NCI-H510A (cell line): Measurements from ENCODE around the gene RAP1A.
"Not testable (repeated sequence)": the region's sequence is repeated elsewhere in the genome, so short reads cannot be mapped to it uniquely, and the experiment has no call there.

Experiments used
- DNase-seq: peaks from one replicate; lab custom pipeline; 2025; lab: John Stamatoyannopoulos, UW

Gene RAP1A

GRCh38 chr1:111737216-111738132, 117.9 kb downstream of the RAP1A start:
- DNase-seq = no peak

- DNase-seq = no peak
These were observed 118.5 kb downstream of the RAP1A start for GRCh38 chr1:111738133-111738435.

DNA sequence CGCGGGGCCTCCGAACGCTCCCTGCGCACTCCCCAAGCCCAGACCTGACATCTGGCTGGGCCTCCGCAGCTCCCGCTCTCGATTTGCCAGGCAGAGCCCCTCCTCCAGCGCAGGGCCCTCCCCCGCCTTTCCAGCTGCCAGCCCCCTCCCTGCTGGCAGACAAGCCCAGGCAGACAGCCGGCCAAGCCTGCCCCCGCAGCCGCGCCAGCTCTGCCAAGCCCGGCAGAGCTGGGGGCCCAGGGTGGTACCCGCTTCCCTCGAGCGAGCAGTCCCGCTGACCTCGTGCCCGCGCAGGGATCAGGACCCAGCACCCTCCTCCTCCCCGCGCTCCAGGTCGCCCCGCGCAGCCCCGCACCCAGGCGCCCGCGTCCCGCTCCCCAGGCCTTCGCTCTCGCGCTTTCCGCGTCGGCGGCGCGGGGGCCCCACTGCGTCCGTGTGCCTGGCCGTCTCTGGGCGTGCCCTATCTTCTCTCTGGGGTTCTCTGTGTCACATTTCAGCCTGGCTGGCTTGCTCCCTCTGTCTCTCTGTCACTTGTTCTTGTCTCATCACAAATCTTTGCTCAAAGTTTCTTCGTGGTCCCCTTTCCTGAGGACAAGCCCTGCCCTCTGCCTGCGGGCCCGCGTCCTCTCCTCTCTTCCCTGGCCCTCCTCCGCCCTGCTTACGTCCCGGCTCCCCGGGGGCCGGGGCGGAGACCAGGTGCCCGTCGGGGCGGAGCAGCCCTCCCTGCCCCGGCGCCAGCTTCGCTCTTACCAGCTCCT, 119.0 kb downstream of the RAP1A start:
- peak; percentile 67 for DNase-seq

DNA sequence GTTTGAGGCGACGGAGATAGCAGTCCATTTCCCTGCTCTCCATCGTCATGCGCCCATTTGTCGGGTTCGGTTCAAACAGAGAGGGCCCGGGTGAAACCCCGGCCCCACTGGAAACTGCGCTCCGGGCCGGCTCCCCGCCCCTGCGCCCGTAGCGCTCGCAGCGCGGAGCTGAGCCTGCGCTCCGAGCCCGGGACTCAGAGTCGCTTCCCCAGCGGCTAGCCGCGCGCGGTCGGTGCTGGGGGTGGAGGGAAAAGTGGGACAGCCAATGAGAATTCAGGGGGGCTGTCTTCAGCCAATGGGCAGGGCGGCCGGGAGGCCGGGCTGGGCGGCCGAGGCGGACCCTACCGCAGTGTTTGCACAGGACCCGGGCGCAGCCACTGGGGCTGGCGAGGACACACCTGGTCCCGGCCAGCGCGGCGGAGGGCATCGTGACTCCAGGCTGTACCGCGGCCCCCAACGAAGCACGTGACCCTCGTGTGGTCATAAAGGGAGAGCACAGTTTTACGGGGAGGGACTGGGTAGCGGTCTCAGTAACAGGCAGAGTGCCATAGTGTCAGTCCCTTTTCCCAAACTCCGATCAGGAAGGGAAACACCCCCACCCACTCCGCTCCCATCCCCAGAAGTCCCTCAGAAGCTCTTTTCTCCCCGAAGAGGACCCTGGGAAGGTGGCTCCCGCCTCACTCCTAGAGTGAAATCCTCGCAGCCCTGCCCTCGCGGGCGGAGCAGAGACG, 119.8 kb downstream of the RAP1A start, which contains the start of gene INKA2:
Gene INKA2, minus strand, starts transcription at position 202 of the 731 bp plus-strand sequence. Its CDS starts 153 bp downstream, at position 49.
- DNase-seq = peak; percentile 94

- DNase-seq = peak; percentile 71
These were observed 120.6 kb downstream of the RAP1A start for GRCh38 chr1:111739925-111740765.

GRCh38 chr1:111742292-111742691, 122.7 kb downstream of the RAP1A start:
- not testable (repeated sequence) for DNase-seq

DNA sequence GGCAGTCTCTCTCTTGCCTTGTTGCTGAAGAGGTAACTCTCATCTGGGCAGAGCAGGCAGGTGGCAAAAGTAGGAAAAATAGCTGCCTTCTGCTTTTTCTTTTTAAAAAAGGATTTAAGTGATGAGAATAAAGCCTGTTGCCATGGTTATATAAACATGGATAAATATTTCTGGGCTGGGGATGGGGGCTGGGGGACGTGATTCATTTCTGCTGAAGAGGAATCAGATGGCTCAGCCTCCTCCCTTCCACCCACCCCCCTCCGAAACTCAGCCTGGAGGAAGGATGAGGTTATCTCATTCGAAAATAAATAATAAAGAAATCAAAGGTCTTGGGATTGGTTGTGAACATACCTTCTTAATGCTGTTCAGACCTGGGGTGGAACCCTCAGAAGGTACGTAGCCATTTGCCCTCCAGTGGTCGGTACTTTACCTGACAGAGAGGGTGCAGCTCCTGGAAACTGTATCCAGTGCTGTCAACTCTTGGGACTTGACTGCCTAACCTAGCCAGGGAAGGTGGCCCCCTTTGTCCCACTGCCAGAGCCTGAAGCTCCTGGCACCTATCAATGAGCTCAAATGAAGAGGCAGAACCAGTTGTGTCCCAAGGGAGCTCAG, 123.5 kb downstream of the RAP1A start:
- DNase-seq = no peak

GRCh38 chr1:111743679-111744101, 124.1 kb downstream of the RAP1A start:
- DNase-seq = no peak

DNA sequence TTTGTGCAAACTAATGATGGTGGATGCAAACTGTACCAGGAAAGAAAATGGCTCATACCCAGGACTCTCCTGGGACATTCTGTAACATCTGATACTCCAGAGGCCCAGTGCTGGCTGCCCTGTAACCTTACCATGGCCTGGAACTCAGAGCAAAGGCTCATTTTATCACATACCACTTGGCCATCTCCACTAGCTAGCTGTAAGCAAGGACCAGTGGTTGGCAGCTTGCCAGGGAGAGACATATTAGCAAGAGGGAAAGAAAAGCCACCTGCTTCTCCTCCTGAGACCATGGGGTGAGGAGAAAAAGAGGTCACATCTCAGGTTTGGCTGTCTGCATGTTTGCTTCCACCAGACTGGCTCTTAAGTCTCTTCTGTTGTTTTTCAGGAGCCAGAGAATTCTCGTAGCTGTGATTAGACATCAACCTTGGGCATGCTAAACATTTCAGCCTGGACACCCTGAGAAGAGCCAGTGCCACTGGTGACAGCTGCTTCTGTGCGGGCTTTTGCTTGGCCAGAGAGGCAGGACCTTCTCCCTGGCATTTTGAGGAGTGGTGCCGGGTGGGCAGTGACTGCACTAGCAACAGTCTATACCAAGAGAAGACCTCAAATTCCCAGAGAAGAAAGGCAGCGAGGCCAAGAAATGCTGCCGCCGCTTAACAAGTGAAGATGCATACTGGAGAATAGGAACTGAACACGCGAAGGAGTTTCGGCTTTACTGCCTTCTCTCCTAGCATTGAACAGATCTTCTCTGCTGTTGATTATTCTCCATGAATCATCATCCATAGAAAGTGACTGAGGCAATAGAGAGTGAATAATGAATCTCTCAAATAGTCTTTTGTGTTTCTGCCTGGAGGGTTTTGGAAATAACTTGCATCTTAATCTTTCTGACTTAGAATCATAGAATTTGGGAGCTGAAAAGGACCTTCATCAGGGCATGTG, 126.4 kb downstream of the RAP1A start:
- peak; percentile 47 for DNase-seq

GRCh38 chr1:111746614-111746999, 127.0 kb downstream of the RAP1A start:
- no peak for DNase-seq

GRCh38 chr1:111747282-111747734, 127.7 kb downstream of the RAP1A start:
- no peak for DNase-seq

GRCh38 chr1:111747947-111748346, 128.4 kb downstream of the RAP1A start:
- no peak for DNase-seq

DNA sequence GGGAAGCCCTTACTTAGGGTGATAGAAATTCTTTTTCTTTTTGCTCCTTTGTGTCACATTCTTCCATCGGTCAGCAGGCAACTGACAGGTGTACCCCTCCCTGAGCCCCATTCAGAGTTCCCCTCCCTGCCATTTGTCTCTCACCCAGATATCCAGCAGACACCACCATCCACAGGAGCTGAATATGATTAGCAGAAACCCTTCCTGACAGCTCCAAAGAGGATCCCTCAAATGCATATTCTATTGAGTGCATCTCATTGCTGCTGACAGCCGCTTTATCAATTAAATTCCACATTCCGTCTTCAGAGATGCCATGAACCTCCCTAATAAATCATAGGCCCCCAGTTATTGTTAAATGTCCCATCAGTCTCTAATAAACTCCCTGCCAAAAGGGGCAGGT, 130.0 kb downstream of the RAP1A start:
- DNase-seq = no peak

DNA sequence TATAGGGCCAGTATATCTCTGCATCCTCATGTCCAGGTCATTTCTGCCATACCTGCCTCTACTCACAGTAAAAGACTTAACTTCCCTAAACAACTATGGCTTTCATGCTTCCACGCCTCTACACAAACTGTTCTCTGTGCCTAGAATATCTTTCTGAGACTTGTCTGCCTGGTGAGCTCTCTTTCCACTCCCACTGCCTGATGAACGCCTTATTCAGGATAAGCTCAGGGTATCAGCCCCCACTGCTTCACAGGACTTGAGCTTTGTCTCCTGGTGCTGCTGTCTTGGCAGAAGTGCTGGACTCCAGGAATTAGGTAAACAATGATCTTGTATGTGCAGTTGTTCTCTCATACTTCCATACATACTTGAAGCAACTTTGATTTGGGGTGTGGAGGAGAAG, 131.3 kb downstream of the RAP1A start:
- no peak for DNase-seq

DNA sequence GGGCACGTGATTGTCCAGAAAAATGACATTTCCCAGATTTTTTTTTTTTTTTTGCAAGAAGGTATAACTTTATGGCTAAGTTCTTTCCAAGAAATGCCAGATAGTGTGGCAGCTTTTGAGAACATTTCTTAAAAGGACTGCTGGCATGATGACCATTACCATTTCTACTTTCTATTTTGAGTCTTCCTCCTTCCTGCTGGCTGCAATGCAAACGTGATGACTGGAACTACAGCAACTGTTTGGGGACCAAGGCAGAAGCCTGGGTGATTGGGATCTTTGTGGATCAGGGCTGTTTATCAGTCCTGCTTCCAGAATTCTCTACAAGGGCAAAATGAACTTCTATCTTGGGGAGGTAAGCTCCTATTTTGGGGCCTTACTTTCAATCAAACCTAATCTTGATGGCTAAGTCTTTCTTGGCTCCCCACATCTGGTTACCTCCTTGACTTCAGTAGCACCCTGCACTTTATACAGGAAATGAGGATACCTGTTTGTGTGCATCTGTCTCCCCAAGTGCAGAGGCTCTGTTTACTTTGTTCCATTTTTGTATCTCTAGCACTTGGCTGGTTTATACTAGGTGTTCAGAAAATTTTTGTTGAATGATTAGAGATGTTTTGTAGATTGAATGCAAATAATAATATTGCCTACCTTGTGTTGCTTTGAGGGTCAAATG, 132.5 kb downstream of the RAP1A start:
- DNase-seq = no peak

DNA sequence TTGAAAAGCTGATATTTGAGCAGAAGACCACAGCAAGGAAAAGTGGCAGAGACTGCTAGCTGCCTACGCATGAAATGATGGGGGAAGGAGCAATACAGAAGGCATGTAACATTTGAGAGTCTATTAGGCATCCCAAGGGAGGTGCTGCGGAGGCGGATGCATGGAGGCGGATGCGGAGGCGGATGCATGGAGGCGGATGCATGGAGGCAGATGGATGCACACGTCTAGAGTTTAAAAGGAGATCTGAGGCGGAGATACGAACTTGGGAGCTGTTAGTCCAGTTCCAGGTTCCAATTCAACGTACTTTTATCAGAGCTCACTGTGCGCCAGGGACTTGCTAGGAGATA, 135.4 kb downstream of the RAP1A start:
- peak; percentile 63 for DNase-seq

- peak; percentile 87 for DNase-seq
These were observed 135.9 kb downstream of the RAP1A start, which contains the start of gene DDX20 for GRCh38 chr1:111755331-111756123. DDX20 (plus strand) TSS chr1:111755901; CDS start chr1:111755925, 24 bp downstream.

DNA sequence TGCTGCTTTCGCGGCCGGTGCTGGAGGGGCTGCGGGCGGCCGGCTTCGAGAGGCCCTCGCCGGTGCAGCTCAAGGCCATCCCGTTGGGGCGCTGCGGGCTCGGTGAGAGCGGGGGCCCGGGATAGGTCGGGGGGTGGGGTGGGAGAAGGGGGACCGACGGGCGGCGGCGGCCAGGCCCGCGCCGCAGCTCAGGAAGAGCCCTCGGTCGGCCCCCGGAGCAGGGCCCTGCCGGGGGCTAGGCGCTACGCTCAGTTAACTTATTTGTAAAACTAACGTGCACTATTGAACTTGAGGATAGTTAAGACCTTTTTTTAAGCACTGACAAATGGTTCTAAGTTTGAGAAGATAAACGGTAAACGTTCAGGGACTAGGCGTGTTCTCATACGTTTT, 136.5 kb downstream of the RAP1A start:
- no peak for DNase-seq
